ENCODE measurements around the gene FARSB. TPM values are rescaled to one million over a fixed set of nuclear protein-coding genes. Genes with fewer than 3 reads are reported as not detected.

Gene FARSB
- total and polyA plus RNA-seq, 2 donors (not counting 3 experiments of a cell fraction or from before 2014, with no cell fraction given) = 12.7 to 29.4 TPM

DNA sequence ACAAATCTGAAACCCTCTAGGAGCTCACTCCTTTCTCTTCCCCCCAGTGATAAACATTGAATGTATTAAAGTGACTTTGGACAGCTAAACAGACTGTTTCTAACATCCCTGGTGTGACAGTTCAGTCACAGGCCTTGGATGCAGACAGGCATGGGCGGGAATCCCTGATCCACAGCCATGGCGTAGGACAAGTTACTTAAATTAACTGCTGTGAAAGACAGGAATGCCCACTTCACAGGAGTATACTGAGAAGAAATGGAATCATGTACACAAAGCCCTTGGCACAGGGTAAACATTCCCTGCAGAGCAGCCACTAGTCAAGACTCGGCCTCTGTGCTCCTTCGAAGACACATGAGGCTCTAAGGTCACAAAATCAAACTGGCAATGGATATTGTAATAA, 34.0 kb downstream of the FARSB start:
- Histone ChIP-seq H3K27ac (ENCODE audit: insufficient read depth, low read depth, low read length) (no peak overlapping the region), H4K20me1 (replicated peaks; ENCODE audit: control insufficient read depth, extremely low read depth, insufficient read depth, low read length) (no peaks in the 10 kb centered on the region), H3K4me1 (ENCODE audit: control insufficient read depth, extremely low read depth, insufficient read depth, low read length) (no peaks in the 10 kb centered on the region), H3K4me2 (ENCODE audit: insufficient read depth, low read length) (no peak overlapping the region), H3K27me3 (ENCODE audit: control insufficient read depth in 2 of 2, insufficient read depth in 2 of 2, low read length in 2 of 2) (no peaks in the 10 kb centered on the region), H3K36me3 (ENCODE audit: control insufficient read depth in 2 of 2, extremely low read depth in 1 of 2, insufficient read depth in 2 of 2, low read length in 2 of 2) (peaks cover 5 to 21% of the 10 kb centered on the region in 2 experiments), H3K79me2 (ENCODE audit: control insufficient read depth, insufficient read depth, low read length) (no peaks in the 10 kb centered on the region), H3K9me1 (replicated peaks; ENCODE audit: control insufficient read depth, extremely low read depth, insufficient read depth, low read length) (no peaks in the 10 kb centered on the region), H2AFZ (ENCODE audit: low read depth, low read length) (no peak overlapping the region), H3K9ac (replicated peaks; ENCODE audit: extremely low read depth, insufficient read depth, low read length) (no peak overlapping the region), H3K4me3 (replicated peaks in 1 of 3; ENCODE audit: insufficient read depth in 1 of 3, low read depth in 1 of 3, low read length in 3 of 3) (no peak overlapping the region), H3K9me3 (replicated peaks; ENCODE audit: control insufficient read depth, insufficient read depth, low read length) (no peaks in the 10 kb centered on the region)
- intact Hi-C loops (cut with micrococcal nuclease) = no loop called here
- TF ChIP-seq, protein P1, sequence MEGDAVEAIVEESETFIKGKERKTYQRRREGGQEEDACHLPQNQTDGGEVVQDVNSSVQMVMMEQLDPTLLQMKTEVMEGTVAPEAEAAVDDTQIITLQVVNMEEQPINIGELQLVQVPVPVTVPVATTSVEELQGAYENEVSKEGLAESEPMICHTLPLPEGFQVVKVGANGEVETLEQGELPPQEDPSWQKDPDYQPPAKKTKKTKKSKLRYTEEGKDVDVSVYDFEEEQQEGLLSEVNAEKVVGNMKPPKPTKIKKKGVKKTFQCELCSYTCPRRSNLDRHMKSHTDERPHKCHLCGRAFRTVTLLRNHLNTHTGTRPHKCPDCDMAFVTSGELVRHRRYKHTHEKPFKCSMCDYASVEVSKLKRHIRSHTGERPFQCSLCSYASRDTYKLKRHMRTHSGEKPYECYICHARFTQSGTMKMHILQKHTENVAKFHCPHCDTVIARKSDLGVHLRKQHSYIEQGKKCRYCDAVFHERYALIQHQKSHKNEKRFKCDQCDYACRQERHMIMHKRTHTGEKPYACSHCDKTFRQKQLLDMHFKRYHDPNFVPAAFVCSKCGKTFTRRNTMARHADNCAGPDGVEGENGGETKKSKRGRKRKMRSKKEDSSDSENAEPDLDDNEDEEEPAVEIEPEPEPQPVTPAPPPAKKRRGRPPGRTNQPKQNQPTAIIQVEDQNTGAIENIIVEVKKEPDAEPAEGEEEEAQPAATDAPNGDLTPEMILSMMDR (IDR thresholded peaks at IDR 0.05; ENCODE audit: extremely low read depth in 1 of 2, insufficient read depth in 1 of 2, low read depth in 1 of 2, low read length in 2 of 2) = no peak
- TF ChIP-seq MYC (IDR thresholded peaks at IDR 0.05; ENCODE audit: low read depth, low read length) (no peak), GATA2 (IDR thresholded peaks at IDR 0.05; ENCODE audit: insufficient read depth, insufficient read length, low read depth, low read length) (no peak), FOS (IDR thresholded peaks at IDR 0.05; ENCODE audit: borderline replicate concordance, insufficient read depth, low read length) (no peak), POLR2AphosphoS5 (IDR thresholded peaks at IDR 0.05; ENCODE audit: insufficient read depth, low read depth, low read length) (no peak), JUN (IDR thresholded peaks at IDR 0.05; ENCODE audit: borderline replicate concordance, insufficient read depth, insufficient read length, low read depth) (no peak), EZH2 (IDR thresholded peaks at IDR 0.05; ENCODE audit: borderline replicate concordance, low read depth, low read length, severe bottlenecking) (no peak), POLR2A (IDR thresholded peaks at IDR 0.05; ENCODE audit: low read depth, low read length) (no peak)
- TF ChIP-seq, protein P2, sequence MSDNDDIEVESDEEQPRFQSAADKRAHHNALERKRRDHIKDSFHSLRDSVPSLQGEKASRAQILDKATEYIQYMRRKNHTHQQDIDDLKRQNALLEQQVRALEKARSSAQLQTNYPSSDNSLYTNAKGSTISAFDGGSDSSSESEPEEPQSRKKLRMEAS (IDR thresholded peaks at IDR 0.05; ENCODE audit: insufficient read depth, insufficient read length) = no peak
- CTCF ChIA-PET = no interaction called here
- no TSS peak for BruUV-seq (replicated peaks)
- POLR2A ChIA-PET = no interaction called here
- dilution Hi-C loops (cut with MboI; ENCODE audit: extremely low pct_ligation_motif_present, low sequenced_read_pairs) = no loop called here
- DNase-seq (ENCODE audit: low read depth, low spot score) = no peak
- FAIRE-seq = no peak

Measured in endothelial cell of umbilical vein (primary cell).